A549 (cell line): ENCODE results near the gene PPM1H.

ENCODE experiments used
- BHLHE40 ChIP-seq: IDR thresholded peaks from 2 replicates; pipeline ENCODE4 v1.6.1; 2012; ENCODE audit warnings: low read depth, low read length, inconsistent platforms
- EP300 ChIP-seq, 2 experiments: fragments of >200 bp; sonication (Bioruptor Twin); formaldehyde crosslinking; IDR thresholded peaks; 2 replicates in 1 of 2; 3 replicates in 1 of 2; pipeline ENCODE4 v1.6.1; 2016 to 2017
- KDM5A ChIP-seq: fragments of 200-600 bp; sonication (generic); IDR thresholded peaks from 2 replicates; pipeline ENCODE4 v1.6.1; 2016; ENCODE audit warnings: antibody characterized with exemption, mild to moderate bottlenecking
- NR3C1 ChIP-seq: fragments of >200 bp; sonication (Bioruptor Twin); formaldehyde crosslinking; IDR thresholded peaks from 3 replicates; pipeline ENCODE4 v1.6.1; 2017
- POLR2A ChIP-seq: IDR thresholded peaks from 2 replicates; pipeline ENCODE4 v1.6.1; 2012; ENCODE audit warnings: mild to moderate bottlenecking, low read length
- ZFP36 ChIP-seq: fragments of 450-650 bp; IDR thresholded peaks from 2 replicates; pipeline ENCODE4 v1.6.1; 2014; ENCODE audit warnings: borderline replicate concordance; ENCODE audit not compliant: partially characterized antibody
- TF ChIP-seq, protein P1 (sequence below): fragments of >200 bp; sonication (Bioruptor Twin); formaldehyde crosslinking; IDR thresholded peaks from 3 replicates; pipeline ENCODE4 v1.5.1; 2016
- TF ChIP-seq, protein P2 (sequence below): IDR thresholded peaks from 2 replicates; pipeline ENCODE4 v1.6.1; 2012; ENCODE audit warnings: low read depth, borderline replicate concordance
- TF ChIP-seq, protein P3 (sequence below): fragments of 200-600 bp; sonication (generic); IDR thresholded peaks from 2 replicates; pipeline ENCODE4 v1.6.1; 2016; ENCODE audit warnings: antibody characterized with exemption, mild to moderate bottlenecking, moderate library complexity

DNA sequence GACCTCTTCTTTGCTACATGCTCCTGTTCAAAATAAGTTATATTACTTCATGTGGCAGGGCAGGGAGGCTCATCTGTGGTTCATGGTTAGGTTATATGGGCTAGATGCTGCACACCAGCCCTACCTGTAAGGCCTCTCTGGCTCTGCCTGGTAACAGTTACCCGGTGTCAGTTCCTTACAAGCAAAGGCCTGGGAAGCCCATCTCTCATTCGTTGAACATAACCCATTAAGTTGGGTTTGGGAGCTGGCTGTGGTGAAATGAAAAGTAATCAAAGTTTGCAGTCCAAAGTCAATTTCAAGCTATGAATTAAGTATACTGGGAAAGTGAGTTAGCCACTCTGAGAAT is 183.2 kb downstream of the PPM1H start:
- TF ChIP-seq, protein P1, sequence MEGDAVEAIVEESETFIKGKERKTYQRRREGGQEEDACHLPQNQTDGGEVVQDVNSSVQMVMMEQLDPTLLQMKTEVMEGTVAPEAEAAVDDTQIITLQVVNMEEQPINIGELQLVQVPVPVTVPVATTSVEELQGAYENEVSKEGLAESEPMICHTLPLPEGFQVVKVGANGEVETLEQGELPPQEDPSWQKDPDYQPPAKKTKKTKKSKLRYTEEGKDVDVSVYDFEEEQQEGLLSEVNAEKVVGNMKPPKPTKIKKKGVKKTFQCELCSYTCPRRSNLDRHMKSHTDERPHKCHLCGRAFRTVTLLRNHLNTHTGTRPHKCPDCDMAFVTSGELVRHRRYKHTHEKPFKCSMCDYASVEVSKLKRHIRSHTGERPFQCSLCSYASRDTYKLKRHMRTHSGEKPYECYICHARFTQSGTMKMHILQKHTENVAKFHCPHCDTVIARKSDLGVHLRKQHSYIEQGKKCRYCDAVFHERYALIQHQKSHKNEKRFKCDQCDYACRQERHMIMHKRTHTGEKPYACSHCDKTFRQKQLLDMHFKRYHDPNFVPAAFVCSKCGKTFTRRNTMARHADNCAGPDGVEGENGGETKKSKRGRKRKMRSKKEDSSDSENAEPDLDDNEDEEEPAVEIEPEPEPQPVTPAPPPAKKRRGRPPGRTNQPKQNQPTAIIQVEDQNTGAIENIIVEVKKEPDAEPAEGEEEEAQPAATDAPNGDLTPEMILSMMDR = no peak
- TF ChIP-seq BHLHE40 (no peak), KDM5A (no peak), ZFP36 (no peak), EP300 (IDR thresholded peaks at IDR 0.05) (no peak), POLR2A (no peak), NR3C1 (no peak)
- TF ChIP-seq, protein P2, sequence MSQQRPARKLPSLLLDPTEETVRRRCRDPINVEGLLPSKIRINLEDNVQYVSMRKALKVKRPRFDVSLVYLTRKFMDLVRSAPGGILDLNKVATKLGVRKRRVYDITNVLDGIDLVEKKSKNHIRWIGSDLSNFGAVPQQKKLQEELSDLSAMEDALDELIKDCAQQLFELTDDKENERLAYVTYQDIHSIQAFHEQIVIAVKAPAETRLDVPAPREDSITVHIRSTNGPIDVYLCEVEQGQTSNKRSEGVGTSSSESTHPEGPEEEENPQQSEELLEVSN = no peak
- TF ChIP-seq, protein P3, sequence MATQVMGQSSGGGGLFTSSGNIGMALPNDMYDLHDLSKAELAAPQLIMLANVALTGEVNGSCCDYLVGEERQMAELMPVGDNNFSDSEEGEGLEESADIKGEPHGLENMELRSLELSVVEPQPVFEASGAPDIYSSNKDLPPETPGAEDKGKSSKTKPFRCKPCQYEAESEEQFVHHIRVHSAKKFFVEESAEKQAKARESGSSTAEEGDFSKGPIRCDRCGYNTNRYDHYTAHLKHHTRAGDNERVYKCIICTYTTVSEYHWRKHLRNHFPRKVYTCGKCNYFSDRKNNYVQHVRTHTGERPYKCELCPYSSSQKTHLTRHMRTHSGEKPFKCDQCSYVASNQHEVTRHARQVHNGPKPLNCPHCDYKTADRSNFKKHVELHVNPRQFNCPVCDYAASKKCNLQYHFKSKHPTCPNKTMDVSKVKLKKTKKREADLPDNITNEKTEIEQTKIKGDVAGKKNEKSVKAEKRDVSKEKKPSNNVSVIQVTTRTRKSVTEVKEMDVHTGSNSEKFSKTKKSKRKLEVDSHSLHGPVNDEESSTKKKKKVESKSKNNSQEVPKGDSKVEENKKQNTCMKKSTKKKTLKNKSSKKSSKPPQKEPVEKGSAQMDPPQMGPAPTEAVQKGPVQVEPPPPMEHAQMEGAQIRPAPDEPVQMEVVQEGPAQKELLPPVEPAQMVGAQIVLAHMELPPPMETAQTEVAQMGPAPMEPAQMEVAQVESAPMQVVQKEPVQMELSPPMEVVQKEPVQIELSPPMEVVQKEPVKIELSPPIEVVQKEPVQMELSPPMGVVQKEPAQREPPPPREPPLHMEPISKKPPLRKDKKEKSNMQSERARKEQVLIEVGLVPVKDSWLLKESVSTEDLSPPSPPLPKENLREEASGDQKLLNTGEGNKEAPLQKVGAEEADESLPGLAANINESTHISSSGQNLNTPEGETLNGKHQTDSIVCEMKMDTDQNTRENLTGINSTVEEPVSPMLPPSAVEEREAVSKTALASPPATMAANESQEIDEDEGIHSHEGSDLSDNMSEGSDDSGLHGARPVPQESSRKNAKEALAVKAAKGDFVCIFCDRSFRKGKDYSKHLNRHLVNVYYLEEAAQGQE = no peak
